ENCODE results near the gene DCPS. TPM values are rescaled to one million over a fixed set of nuclear protein-coding genes. Genes with fewer than 3 reads are reported as not detected.

DCPS gene
- total RNA-seq, 1 experiment from 2014 or later, result 52.6 TPM

GRCh38 chr11:126332221-126332711 is 28.4 kb downstream of the DCPS start:
- Histone ChIP-seq H2AFZ (ENCODE audit: low read length) (no peak overlapping the region), H3K9ac (ENCODE audit: low read length) (peak overlapping the region; percentile 21; the same call in 1 of the 2 replicates), H3K9me3 (ENCODE audit: low read length) (no peaks in the 10 kb centered on the region), H3K9me2 (replicated peaks; ENCODE audit: low read length) (no peaks in the 10 kb centered on the region), H3K27me3 (ENCODE audit: low read length) (no peaks in the 10 kb centered on the region), H3K36me3 (ENCODE audit: low read depth, low read length) (no peaks in the 10 kb centered on the region), H3K4me1 (ENCODE audit: insufficient read depth, low read length) (peaks cover 28% of the 10 kb centered on the region), H3K4me3 (ENCODE audit: low read length) (no peak overlapping the region), H3K27ac (ENCODE audit: low read length) (peak overlapping the region; percentile 83), H3K79me2 (ENCODE audit: low read length) (no peaks in the 10 kb centered on the region), H4K20me1 (ENCODE audit: low read length) (no peaks in the 10 kb centered on the region), H3K4me2 (ENCODE audit: low read length) (peak overlapping the region; percentile 58), H3F3A (ENCODE audit: low read length, unreplicated experiment) (no peaks in the 10 kb centered on the region)
- CTCF ChIA-PET, result no interaction called here
- DNase-seq (peak; percentile 95), ATAC-seq (peak; percentile 96)
- intact Hi-C loops (cut with micrococcal nuclease), result no loop called here
- no TSS peak for BruUV-seq (replicated peaks)
- TF ChIP-seq EZH2 (IDR thresholded peaks at IDR 0.05; ENCODE audit: low read length, unreplicated experiment) (no peak), EZH2phosphoT487 (IDR thresholded peaks at IDR 0.05; ENCODE audit: borderline replicate concordance, low read length) (no peak), CTCF (conservative IDR thresholded peaks at IDR 0.05; ENCODE audit: low read depth, low read length) (no peak)
- POLR2A ChIA-PET (ENCODE audit: unreplicated experiment), result interaction anchor here (0.6 kb wide), 3 partner anchors 23 to 1850 kb away, joined by 3 to 4 read pairs (median 4); partner anchors contain the start of gene ST3GAL4

GRCh38 chr11:126333142-126333541 is 29.3 kb downstream of the DCPS start:
- DNase-seq (peak; percentile 78), ATAC-seq (peak; percentile 10)
- ChIA-PET CTCF (no interaction called here), POLR2A (ENCODE audit: unreplicated experiment) (no interaction called here)
- Histone ChIP-seq H3K4me3 (ENCODE audit: low read length) (no peak overlapping the region), H3K4me2 (ENCODE audit: low read length) (no peak overlapping the region), H3K27ac (ENCODE audit: low read length) (peak overlapping the region; percentile 83), H2AFZ (ENCODE audit: low read length) (no peak overlapping the region), H3K9ac (ENCODE audit: low read length) (peak overlapping the region; percentile 21; the same call in 1 of the 2 replicates), H3K9me2 (replicated peaks; ENCODE audit: low read length) (no peaks in the 10 kb centered on the region), H4K20me1 (ENCODE audit: low read length) (no peaks in the 10 kb centered on the region), H3K4me1 (ENCODE audit: insufficient read depth, low read length) (peaks cover 28% of the 10 kb centered on the region), H3K9me3 (ENCODE audit: low read length) (no peaks in the 10 kb centered on the region), H3K27me3 (ENCODE audit: low read length) (no peaks in the 10 kb centered on the region), H3F3A (ENCODE audit: low read length, unreplicated experiment) (no peaks in the 10 kb centered on the region), H3K79me2 (ENCODE audit: low read length) (no peaks in the 10 kb centered on the region), H3K36me3 (ENCODE audit: low read depth, low read length) (no peaks in the 10 kb centered on the region)
- intact Hi-C loops (cut with micrococcal nuclease), result no loop called here
- no TSS peak for BruUV-seq (replicated peaks)
- TF ChIP-seq EZH2phosphoT487 (IDR thresholded peaks at IDR 0.05; ENCODE audit: borderline replicate concordance, low read length) (no peak), EZH2 (IDR thresholded peaks at IDR 0.05; ENCODE audit: low read length, unreplicated experiment) (no peak), CTCF (conservative IDR thresholded peaks at IDR 0.05; ENCODE audit: low read depth, low read length) (no peak)

GRCh38 chr11:126334659-126335462 is 31.0 kb downstream of the DCPS start:
- BruUV-seq (replicated peaks), result no TSS peak
- TF ChIP-seq CTCF (conservative IDR thresholded peaks at IDR 0.05; ENCODE audit: low read depth, low read length) (no peak), EZH2phosphoT487 (IDR thresholded peaks at IDR 0.05; ENCODE audit: borderline replicate concordance, low read length) (no peak), EZH2 (IDR thresholded peaks at IDR 0.05; ENCODE audit: low read length, unreplicated experiment) (no peak)
- Histone ChIP-seq H2AFZ (ENCODE audit: low read length) (no peak overlapping the region), H3K9ac (ENCODE audit: low read length) (no peak overlapping the region), H3F3A (ENCODE audit: low read length, unreplicated experiment) (no peaks in the 10 kb centered on the region), H3K4me2 (ENCODE audit: low read length) (no peak overlapping the region), H3K9me2 (replicated peaks; ENCODE audit: low read length) (no peaks in the 10 kb centered on the region), H3K9me3 (ENCODE audit: low read length) (no peaks in the 10 kb centered on the region), H3K4me1 (ENCODE audit: insufficient read depth, low read length) (peaks cover 37% of the 10 kb centered on the region), H3K79me2 (ENCODE audit: low read length) (no peaks in the 10 kb centered on the region), H3K27me3 (ENCODE audit: low read length) (no peaks in the 10 kb centered on the region), H3K27ac (ENCODE audit: low read length) (no peak overlapping the region), H3K36me3 (ENCODE audit: low read depth, low read length) (no peaks in the 10 kb centered on the region), H4K20me1 (ENCODE audit: low read length) (no peaks in the 10 kb centered on the region), H3K4me3 (ENCODE audit: low read length) (no peak overlapping the region)
- POLR2A ChIA-PET (ENCODE audit: unreplicated experiment), result no interaction called here
- no peak for ATAC-seq
- DNase-seq, result peak; percentile 42
- intact Hi-C loops (cut with micrococcal nuclease), result no loop called here
- CTCF ChIA-PET, result interaction anchor here (0.6 kb wide), 1 partner anchor 1500 kb away, joined by 3 read pairs; no protein-coding TSS in a partner anchor

Measured in PC-3 (cell line).